GM21717 (cell line): ENCODE results near the gene ZNF445.
"Not testable (repeated sequence)": the region's sequence is repeated elsewhere in the genome, so short reads cannot be mapped to it uniquely, and the experiment has no call there.

Source experiments
- ATAC-seq: cut with Tn5 transposase; IDR thresholded peaks from one replicate; pipeline ENCODE4 v1.9.1; 2021; ENCODE audit warnings: mild to moderate bottlenecking, moderate library complexity; ENCODE audit not compliant: unreplicated experiment

Gene ZNF445

GRCh38 chr3:44437800-44438199 lies 39.7 kb downstream of the ZNF445 start:
- ATAC-seq = no peak

- no peak for ATAC-seq
Measured at GRCh38 chr3:44436181-44436580, 41.3 kb downstream of the ZNF445 start.

GRCh38 chr3:44434834-44435510 lies 42.5 kb downstream of the ZNF445 start:
- no peak for ATAC-seq

GRCh38 chr3:44430466-44430865 lies 47.0 kb downstream of the ZNF445 start:
- ATAC-seq = no peak

- no peak for ATAC-seq
Measured at GRCh38 chr3:44429459-44429858, 48.0 kb downstream of the ZNF445 start.

GRCh38 chr3:44428910-44429309 lies 48.6 kb downstream of the ZNF445 start:
- ATAC-seq = no peak

- no peak for ATAC-seq
Measured at GRCh38 chr3:44427683-44428082, 49.8 kb downstream of the ZNF445 start.

GRCh38 chr3:44424758-44425157 lies 52.7 kb downstream of the ZNF445 start:
- ATAC-seq = no peak

GRCh38 chr3:44421280-44421679 lies 56.2 kb downstream of the ZNF445 start:
- no peak for ATAC-seq

GRCh38 chr3:44420676-44421075 lies 56.8 kb downstream of the ZNF445 start:
- ATAC-seq = no peak

GRCh38 chr3:44419923-44420650 lies 57.4 kb downstream of the ZNF445 start:
- ATAC-seq = no peak

- ATAC-seq = no peak
Measured at GRCh38 chr3:44419116-44419922, 58.2 kb downstream of the ZNF445 start.

GRCh38 chr3:44418549-44418948 lies 58.9 kb downstream of the ZNF445 start:
- no peak for ATAC-seq

GRCh38 chr3:44418118-44418517 lies 59.4 kb downstream of the ZNF445 start:
- ATAC-seq = not testable (repeated sequence)

- ATAC-seq = no peak
Measured at GRCh38 chr3:44416031-44417030, 61.1 kb downstream of the ZNF445 start.

- no peak for ATAC-seq
Measured at GRCh38 chr3:44415421-44415820, 62.0 kb downstream of the ZNF445 start.

GRCh38 chr3:44414517-44415090 lies 62.9 kb downstream of the ZNF445 start:
- ATAC-seq = no peak

- ATAC-seq = no peak
Measured at GRCh38 chr3:44412365-44412764, 65.1 kb downstream of the ZNF445 start.

GRCh38 chr3:44411031-44411645 lies 66.3 kb downstream of the ZNF445 start:
- ATAC-seq = no peak
